Neutrophil (primary cell): ENCODE results near the gene RIPPLY2.

Experiments
- H3K27ac ChIP-seq: fragments of 200-600 bp; sonication (generic); 2 replicates; pipeline ENCODE4 v1.5.1; 2016; ENCODE audit warnings: mild to moderate bottlenecking, moderate library complexity
- H3K27me3 ChIP-seq: fragments of 200-600 bp; sonication (generic); 2 replicates; pipeline ENCODE4 v1.6.0; 2016; ENCODE audit warnings: mild to moderate bottlenecking
- H3K36me3 ChIP-seq: fragments of 200-600 bp; sonication (generic); 2 replicates; pipeline ENCODE4 v1.5.1; 2017
- H3K4me1 ChIP-seq, 2 experiments: fragments of 200-600 bp in 1 of 2; sonication (generic) in 1 of 2; 1 replicate in 1 of 2; 2 replicates in 1 of 2; pipeline versions ENCODE4 v1.5.1 to v1.6.1; 2013 to 2016; ENCODE audit warnings: low read depth in 1 of 2, low read length in 1 of 2, mild to moderate bottlenecking in 1 of 2, moderate library complexity in 1 of 2; ENCODE audit not compliant: control insufficient read depth in 1 of 2, insufficient read depth in 1 of 2
- H3K4me3 ChIP-seq, 2 experiments: fragments of 200-600 bp in 1 of 2; sonication (generic) in 1 of 2; 1 replicate in 1 of 2; 2 replicates in 1 of 2; pipeline ENCODE4 v1.5.1; 2013 to 2016; ENCODE audit warnings: low read depth in 1 of 2, low read length in 1 of 2, mild to moderate bottlenecking in 1 of 2, moderate library complexity in 1 of 2
- H3K9me3 ChIP-seq: fragments of 200-600 bp; sonication (generic); 2 replicates; pipeline ENCODE4 v1.5.1; 2016
- CTCF ChIP-seq: fragments of 200-600 bp; sonication (generic); IDR thresholded peaks from 2 replicates; pipeline ENCODE4 v1.5.1; 2016; ENCODE audit warnings: antibody characterized with exemption

The RIPPLY2 gene

GRCh38 chr6:83838727-83839126 is 14.4 kb upstream of the RIPPLY2 start:
- no peaks in the 10 kb centered on the region for H3K4me1 ChIP-seq
- no peak for TF ChIP-seq CTCF
- no peaks in the 10 kb centered on the region for H3K9me3 ChIP-seq
- H3K4me3 ChIP-seq = no peak overlapping the region
- no peaks in the 10 kb centered on the region for H3K36me3 ChIP-seq
- no peak overlapping the region for H3K27ac ChIP-seq
- peaks cover 7% of the 10 kb centered on the region for H3K27me3 ChIP-seq

GRCh38 chr6:83844170-83844569 is 9.0 kb upstream of the RIPPLY2 start:
- Histone ChIP-seq H3K27ac (no peak overlapping the region), H3K27me3 (peaks cover 46% of the 10 kb centered on the region), H3K9me3 (no peaks in the 10 kb centered on the region)

GRCh38 chr6:83846291-83846690 is 6.9 kb upstream of the RIPPLY2 start:
- H3K27ac ChIP-seq = no peak overlapping the region
- no peaks in the 10 kb centered on the region for H3K36me3 ChIP-seq
- peaks cover 66% of the 10 kb centered on the region for H3K27me3 ChIP-seq
- no peak for TF ChIP-seq CTCF
- no peaks in the 10 kb centered on the region for H3K9me3 ChIP-seq
- no peak overlapping the region for H3K4me3 ChIP-seq
- H3K4me1 ChIP-seq = no peaks in the 10 kb centered on the region

More at GRCh38 chr6:83844170-83844569, 9.0 kb upstream of the RIPPLY2 start:
- Histone ChIP-seq H3K36me3 (no peaks in the 10 kb centered on the region), H3K4me3 (no peak overlapping the region), H3K4me1 (no peaks in the 10 kb centered on the region)
- no peak for TF ChIP-seq CTCF

- H3K4me3 ChIP-seq = no peak overlapping the region
- H3K27ac ChIP-seq = no peak overlapping the region
- H3K9me3 ChIP-seq = no peaks in the 10 kb centered on the region
- no peak for TF ChIP-seq CTCF
- H3K4me1 ChIP-seq = no peaks in the 10 kb centered on the region
- H3K27me3 ChIP-seq = peaks cover 75% of the 10 kb centered on the region
- H3K36me3 ChIP-seq = no peaks in the 10 kb centered on the region
These were observed 6.0 kb upstream of the RIPPLY2 start for GRCh38 chr6:83847179-83847578.

- H3K9me3 ChIP-seq = no peaks in the 10 kb centered on the region
- peaks cover 0 to 8% of the 10 kb centered on the region in 2 experiments for H3K4me1 ChIP-seq
- peaks cover 86% of the 10 kb centered on the region for H3K27me3 ChIP-seq
- no peaks in the 10 kb centered on the region for H3K36me3 ChIP-seq
- no peak for TF ChIP-seq CTCF
- no peak overlapping the region for H3K4me3 ChIP-seq
- H3K27ac ChIP-seq = no peak overlapping the region
These were observed 4.0 kb upstream of the RIPPLY2 start for GRCh38 chr6:83849127-83849526.

GRCh38 chr6:83849610-83850009 is 3.5 kb upstream of the RIPPLY2 start:
- Histone ChIP-seq H3K4me1 (peaks cover 0 to 8% of the 10 kb centered on the region in 2 experiments), H3K36me3 (no peaks in the 10 kb centered on the region), H3K9me3 (no peaks in the 10 kb centered on the region), H3K27ac (no peak overlapping the region), H3K4me3 (no peak overlapping the region), H3K27me3 (peaks cover 88% of the 10 kb centered on the region)
- no peak for TF ChIP-seq CTCF
